ENCODE data around the gene C9orf153.

C9orf153 gene

GRCh38 chr9:86248746-86249145, 10.7 kb downstream of the C9orf153 start:
- no peak for TF ChIP-seq CTCF (IDR thresholded peaks at IDR 0.05; ENCODE audit: extremely low read depth, missing control alignments)
- no peak for DNase-seq (ENCODE audit: low spot score)

- TF ChIP-seq CTCF (IDR thresholded peaks at IDR 0.05; ENCODE audit: extremely low read depth, missing control alignments) = peak; percentile 28
- DNase-seq (ENCODE audit: low spot score) = peak; percentile 61
These were observed 12.7 kb downstream of the C9orf153 start for GRCh38 chr9:86246752-86247161.

- DNase-seq (ENCODE audit: low spot score) = no peak
- no peak for TF ChIP-seq CTCF (IDR thresholded peaks at IDR 0.05; ENCODE audit: extremely low read depth, missing control alignments)
These were observed 17.4 kb downstream of the C9orf153 start for GRCh38 chr9:86242071-86242470.

GRCh38 chr9:86241216-86241615, 18.2 kb downstream of the C9orf153 start:
- no peak for TF ChIP-seq CTCF (IDR thresholded peaks at IDR 0.05; ENCODE audit: extremely low read depth, missing control alignments)
- no peak for DNase-seq (ENCODE audit: low spot score)

DNA sequence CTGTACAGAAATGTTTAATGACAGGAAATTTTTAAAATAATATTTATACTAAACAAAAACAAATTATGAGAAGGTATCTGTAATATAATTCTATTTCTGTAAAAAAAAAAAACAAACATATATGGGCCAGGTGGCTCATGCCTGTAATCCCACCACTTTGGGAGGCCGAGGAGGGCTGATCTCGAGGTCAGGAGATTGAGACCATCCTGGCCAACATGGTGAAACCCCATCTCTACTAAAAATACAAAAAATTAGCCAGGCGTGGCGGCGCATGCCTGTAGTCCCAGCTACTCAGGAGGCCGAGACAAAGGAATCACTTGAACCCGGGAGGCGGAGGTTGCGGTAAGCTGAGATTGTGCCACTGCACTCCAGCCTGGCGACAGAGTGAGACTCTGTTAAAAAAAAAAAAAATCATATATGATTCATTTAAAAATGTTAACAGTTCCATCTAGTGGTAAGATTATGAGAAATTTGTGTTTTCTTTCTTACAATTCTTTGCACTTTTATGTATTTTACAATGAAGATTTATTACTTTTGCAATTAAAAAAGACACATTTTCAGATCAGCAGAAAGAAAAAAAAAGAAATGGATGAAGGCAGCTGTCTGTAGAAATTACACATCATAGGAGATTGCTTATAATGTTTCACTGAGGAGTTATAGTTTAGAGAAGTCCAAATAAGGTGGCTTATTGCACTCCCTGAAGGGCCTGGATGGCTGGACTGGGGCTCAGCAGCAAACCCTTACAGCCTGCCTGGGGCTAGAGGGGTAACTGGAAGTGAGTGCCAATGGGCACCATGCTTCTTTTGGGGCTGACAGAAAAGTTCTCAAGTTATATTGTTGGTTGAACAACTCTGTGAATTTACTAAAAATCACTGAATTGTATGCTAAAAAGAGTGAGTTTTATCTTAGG, 20.3 kb downstream of the C9orf153 start:
- DNase-seq (ENCODE audit: low spot score) = no peak
- TF ChIP-seq CTCF (IDR thresholded peaks at IDR 0.05; ENCODE audit: extremely low read depth, missing control alignments) = no peak

DNA sequence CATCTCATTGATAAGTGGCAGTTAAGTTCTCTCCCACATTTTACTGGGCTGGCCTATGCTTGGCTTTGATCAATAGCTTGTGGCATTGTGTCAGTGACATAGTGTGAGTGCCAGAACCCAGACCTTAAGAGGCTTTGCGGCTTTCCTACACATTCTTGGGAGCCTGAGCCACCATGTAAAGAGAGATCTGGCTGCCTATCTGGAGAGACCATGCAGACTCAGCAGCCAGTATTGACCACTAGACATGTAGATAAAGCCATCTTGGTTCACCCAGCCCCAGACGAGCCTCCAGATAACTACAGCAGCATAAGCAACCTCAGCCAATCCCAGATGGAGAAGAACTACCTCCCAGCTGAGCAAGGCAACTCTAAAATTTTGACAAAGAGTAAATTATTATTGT, 28.6 kb downstream of the C9orf153 start:
- TF ChIP-seq CTCF (IDR thresholded peaks at IDR 0.05; ENCODE audit: extremely low read depth, missing control alignments) = no peak
- DNase-seq (ENCODE audit: low spot score) = no peak

- TF ChIP-seq CTCF (IDR thresholded peaks at IDR 0.05; ENCODE audit: extremely low read depth, missing control alignments) = no peak
- DNase-seq (ENCODE audit: low spot score) = no peak
These were observed 36.8 kb downstream of the C9orf153 start for GRCh38 chr9:86222667-86223066.
